WTC11 (cell line): ENCODE measurements around the gene MMP24. TPM values are rescaled to one million over a fixed set of nuclear protein-coding genes. Genes with fewer than 3 reads are reported as not detected.

Experiments used
- ATAC-seq: fragments of 200-7000 bp; cut with Tn5 transposase; 2 replicates; pipeline ENCODE4 v1.10.0; 2021; ENCODE audit warnings: mild to moderate bottlenecking, moderate library complexity
- CTCF ChIA-PET: fragments of 300-600 bp; sonication (Branson Sonifier 250); formaldehyde crosslinking; loops from one replicate; lab custom pipeline; 2021; ENCODE audit warnings: antibody characterized with exemption; lab: Charles Lee
- POLR2A ChIA-PET: fragments of 350-600 bp; sonication (Branson Sonifier 250); formaldehyde crosslinking; loops from one replicate; lab custom pipeline; 2021; ENCODE audit warnings: antibody characterized with exemption; lab: Charles Lee
- DNase-seq: peaks from one replicate; pipeline ENCODE4 v3.0.0; 2021; ENCODE audit warnings: low spot score
- H3K27ac Mint-ChIP-seq: 2 replicates; pipeline ENCODE4 v1.8.0; 2021; ENCODE audit warnings: mixed read lengths
- H3K27me3 Mint-ChIP-seq: 2 replicates; pipeline ENCODE4 v1.8.0; 2021; ENCODE audit warnings: low read depth, mild to moderate bottlenecking, moderate library complexity, mixed read lengths
- H3K36me3 Mint-ChIP-seq: 2 replicates; pipeline ENCODE4 v1.8.0; 2021; ENCODE audit warnings: mixed read lengths
- H3K4me1 Mint-ChIP-seq: 2 replicates; pipeline ENCODE4 v1.8.0; 2022; ENCODE audit warnings: mixed read lengths
- H3K4me3 Mint-ChIP-seq: 2 replicates; pipeline ENCODE4 v1.8.0; 2021; ENCODE audit warnings: mild to moderate bottlenecking, moderate library complexity, mixed read lengths
- H3K9me3 Mint-ChIP-seq: 2 replicates; pipeline ENCODE4 v1.8.0; 2021; ENCODE audit warnings: mixed read lengths
- ARID4B ChIP-seq: sonication (generic); formaldehyde crosslinking; IDR thresholded peaks from 2 replicates; pipeline ENCODE4 v1.8.0; 2023; ENCODE audit warnings: missing genetic modification reagents, mild to moderate bottlenecking, borderline replicate concordance
- ATF1 ChIP-seq: sonication (generic); formaldehyde crosslinking; IDR thresholded peaks from 2 replicates; pipeline ENCODE4 v1.8.1; 2023; ENCODE audit warnings: mild to moderate bottlenecking, moderate library complexity, missing genetic modification reagents
- ELF4 ChIP-seq: sonication (generic); formaldehyde crosslinking; IDR thresholded peaks from 2 replicates; pipeline ENCODE4 v1.8.1; 2022; ENCODE audit warnings: low read depth, mild to moderate bottlenecking, moderate library complexity, missing genetic modification reagents
- FOXK1 ChIP-seq: sonication (generic); formaldehyde crosslinking; IDR thresholded peaks from 2 replicates; pipeline ENCODE4 v1.8.0; 2022; ENCODE audit warnings: mild to moderate bottlenecking, moderate library complexity, missing genetic modification reagents
- IRF1 ChIP-seq: sonication (generic); formaldehyde crosslinking; IDR thresholded peaks from 2 replicates; pipeline ENCODE4 v1.8.0; 2023; ENCODE audit warnings: missing genetic modification reagents
- JUN ChIP-seq: sonication (generic); formaldehyde crosslinking; IDR thresholded peaks from 2 replicates; pipeline ENCODE4 v1.8.0; 2023; ENCODE audit warnings: mild to moderate bottlenecking, missing genetic modification reagents
- KAT7 ChIP-seq: sonication (generic); formaldehyde crosslinking; IDR thresholded peaks from 2 replicates; pipeline ENCODE4 v1.8.1; 2023; ENCODE audit warnings: missing genetic modification reagents, mild to moderate bottlenecking, borderline replicate concordance
- MXD4 ChIP-seq: fragments of 250-450 bp; sonication (Bioruptor Pico); IDR thresholded peaks from 2 replicates; pipeline ENCODE4 v1.8.0; 2021; ENCODE audit warnings: mild to moderate bottlenecking, moderate library complexity, borderline replicate concordance
- MYBL2 ChIP-seq: sonication (generic); formaldehyde crosslinking; IDR thresholded peaks from 2 replicates; pipeline ENCODE4 v1.8.1; 2023; ENCODE audit warnings: mild to moderate bottlenecking, moderate library complexity, missing genetic modification reagents
- NFYB ChIP-seq: sonication (generic); formaldehyde crosslinking; conservative IDR thresholded peaks from 2 replicates; pipeline ENCODE4 v1.8.0; 2022; ENCODE audit warnings: low read depth, missing genetic modification reagents
- SOX15 ChIP-seq: fragments of 250-450 bp; sonication (Bioruptor Pico); IDR thresholded peaks from 2 replicates; pipeline ENCODE4 v1.9.0; 2021; ENCODE audit warnings: mild to moderate bottlenecking
- SP1 ChIP-seq: sonication (generic); formaldehyde crosslinking; conservative IDR thresholded peaks from 2 replicates; pipeline ENCODE4 v1.8.1; 2022; ENCODE audit warnings: missing genetic modification reagents
- STAT6 ChIP-seq: sonication (generic); formaldehyde crosslinking; conservative IDR thresholded peaks from 2 replicates; pipeline ENCODE4 v1.8.1; 2023; ENCODE audit warnings: mild to moderate bottlenecking, low read depth, missing genetic modification reagents, moderate library complexity
- TCF7 ChIP-seq: sonication (generic); formaldehyde crosslinking; IDR thresholded peaks from 2 replicates; pipeline ENCODE4 v1.8.0; 2022; ENCODE audit warnings: mild to moderate bottlenecking, low read depth, missing genetic modification reagents, moderate library complexity
- ZNF281 ChIP-seq: sonication (generic); formaldehyde crosslinking; IDR thresholded peaks from 2 replicates; pipeline ENCODE4 v1.8.0; 2023; ENCODE audit warnings: mild to moderate bottlenecking, missing genetic modification reagents
- ZNF416 ChIP-seq: fragments of 250-450 bp; sonication (Bioruptor Pico); IDR thresholded peaks from 2 replicates; pipeline ENCODE4 v1.9.0; 2021; ENCODE audit warnings: mild to moderate bottlenecking, inconsistent platforms
- total RNA-seq: library from RNA; stranded (reverse); gene quantifications from 3 replicates; pipeline ENCODE4 v1.2.3, GENCODE V29; 2021
- TF ChIP-seq, protein P1 (sequence below): sonication (generic); formaldehyde crosslinking; IDR thresholded peaks from 2 replicates; pipeline ENCODE4 v1.8.1; 2022; ENCODE audit warnings: mild to moderate bottlenecking, moderate library complexity, missing genetic modification reagents

The MMP24 gene
- total RNA-seq, 1 experiment from 2014 or later, result 16.8 TPM

- TF ChIP-seq ZNF281 (CRISPR knock-in tag), result no peak
- TF ChIP-seq SOX15 (CRISPR knock-in tag), result no peak
- TF ChIP-seq SP1, result no peak
- TF ChIP-seq, protein P1, sequence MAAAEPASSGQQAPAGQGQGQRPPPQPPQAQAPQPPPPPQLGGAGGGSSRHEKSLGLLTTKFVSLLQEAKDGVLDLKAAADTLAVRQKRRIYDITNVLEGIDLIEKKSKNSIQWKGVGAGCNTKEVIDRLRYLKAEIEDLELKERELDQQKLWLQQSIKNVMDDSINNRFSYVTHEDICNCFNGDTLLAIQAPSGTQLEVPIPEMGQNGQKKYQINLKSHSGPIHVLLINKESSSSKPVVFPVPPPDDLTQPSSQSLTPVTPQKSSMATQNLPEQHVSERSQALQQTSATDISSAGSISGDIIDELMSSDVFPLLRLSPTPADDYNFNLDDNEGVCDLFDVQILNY (CRISPR knock-in tag), result no peak
- no peak for TF ChIP-seq TCF7
- TF ChIP-seq, all 79 proteins: peak for 0
These were observed 45.4 kb downstream of the MMP24 start (continued) for GRCh38 chr20:35271904-35272303.

- ChIA-PET CTCF (interaction anchor here (0.6 to 2.2 kb wide), 8 partner anchors 9 to 318 kb away, joined by 3 to 21 read pairs (median 4); partner anchors contain the start of genes EDEM2, EIF6, GSS and MYH7B), POLR2A (interaction anchor here (0.6 to 1.2 kb wide), 4 partner anchors 11 to 396 kb away, joined by 3 to 6 read pairs (median 4); partner anchors contain the start of gene EIF6)
- peak; percentile 62 for DNase-seq
These were observed 47.1 kb downstream of the MMP24 start for GRCh38 chr20:35273449-35274171.

GRCh38 chr20:35274172-35275092 lies 47.9 kb downstream of the MMP24 start:
- Mint-ChIP-seq H3K36me3 (peaks cover 13% of the 10 kb centered on the region), H3K9me3 (no peaks in the 10 kb centered on the region), H3K27me3 (no peaks in the 10 kb centered on the region), H3K4me3 (no peak overlapping the region), H3K4me1 (peaks cover 32% of the 10 kb centered on the region), H3K27ac (peak overlapping the region; percentile 41; the same call in 1 of the 2 replicates)
- ChIA-PET POLR2A (interaction anchor here (0.5 to 1.3 kb wide), 4 partner anchors 8 to 397 kb away, joined by 3 to 4 read pairs (median 4); no protein-coding TSS in a partner anchor), CTCF (interaction anchor here (1.3 to 2.2 kb wide), 3 partner anchors 30 to 178 kb away, joined by 6 to 21 read pairs (median 14); no protein-coding TSS in a partner anchor)
- ATAC-seq (no peak), DNase-seq (no peak)
- TF ChIP-seq ATF1 (no peak), ARID4B (CRISPR knock-in tag) (no peak), MXD4 (CRISPR knock-in tag) (no peak), KAT7 (CRISPR knock-in tag) (no peak), ELF4 (no peak), IRF1 (CRISPR knock-in tag) (no peak), MYBL2 (CRISPR knock-in tag) (no peak), FOXK1 (no peak), STAT6 (CRISPR knock-in tag) (no peak), ZNF416 (CRISPR knock-in tag) (no peak)
- TF ChIP-seq, protein P1 (CRISPR knock-in tag), result no peak

More at GRCh38 chr20:35273449-35274171, 47.1 kb downstream of the MMP24 start:
- peak; percentile 9 for ATAC-seq
- Mint-ChIP-seq H3K4me1 (peaks cover 37% of the 10 kb centered on the region), H3K36me3 (peaks cover 5% of the 10 kb centered on the region), H3K4me3 (no peak overlapping the region), H3K9me3 (no peaks in the 10 kb centered on the region), H3K27ac (peak overlapping the region; percentile 41; the same call in 1 of the 2 replicates), H3K27me3 (no peaks in the 10 kb centered on the region)
- TF ChIP-seq SP1 (no peak), JUN (CRISPR knock-in tag) (no peak), ZNF416 (CRISPR knock-in tag) (no peak), FOXK1 (no peak), NFYB (CRISPR knock-in tag) (peak; percentile 56)
